GM10248 (cell line): ENCODE measurements around the gene SEMA6A.

ENCODE experiments used
- CTCF ChIA-PET: fragments of 300-600 bp; sonication (Branson Sonifier 250); formaldehyde crosslinking; extraction: SDS; loops from one replicate; lab custom pipeline; 2021; ENCODE audit warnings: antibody characterized with exemption; lab: Yijun Ruan, JAX
- POLR2A ChIA-PET: fragments of 350-650 bp; sonication (Branson Sonifier 250); formaldehyde crosslinking; extraction: SDS; loops from one replicate; lab custom pipeline; 2020; ENCODE audit warnings: antibody characterized with exemption; lab: Yijun Ruan, JAX
- DNase-seq: peaks from one replicate; pipeline ENCODE4 v3.0.0; 2012; ENCODE audit errors: extremely low spot score
- CTCF ChIP-seq: IDR thresholded peaks from 2 replicates; pipeline ENCODE4 v1.5.1; 2012; ENCODE audit warnings: mild to moderate bottlenecking, low read depth; ENCODE audit errors: extremely low read depth, missing control alignments, control extremely low read depth

Gene SEMA6A

GRCh38 chr5:116566251-116566650, 8.4 kb downstream of the SEMA6A start:
- no peak for DNase-seq
- TF ChIP-seq CTCF: no peak
- ChIA-PET CTCF (interaction anchor here (0.6 to 1.2 kb wide), 3 partner anchors 8 to 36 kb away, joined by 3 read pairs; no protein-coding TSS in a partner anchor), POLR2A (no interaction called here)

GRCh38 chr5:116564756-116565490, 9.7 kb downstream of the SEMA6A start:
- ChIA-PET CTCF (interaction anchor here (1.0 to 1.8 kb wide), 5 partner anchors 9 to 30 kb away, joined by 4 to 5 read pairs (median 4); partner anchors contain the start of gene SEMA6A), POLR2A (no interaction called here)

GRCh38 chr5:116564312-116564711, 10.3 kb downstream of the SEMA6A start:
- CTCF ChIA-PET: interaction anchor here (1.0 to 1.8 kb wide), 5 partner anchors 8 to 29 kb away, joined by 4 to 5 read pairs (median 4); partner anchors contain the start of gene SEMA6A
- POLR2A ChIA-PET: no interaction called here
- no peak for TF ChIP-seq CTCF
- DNase-seq: no peak

More at GRCh38 chr5:116564756-116565490, 9.7 kb downstream of the SEMA6A start:
- no peak for DNase-seq
- no peak for TF ChIP-seq CTCF

- ChIA-PET POLR2A (no interaction called here), CTCF (interaction anchor here (1.4 to 1.8 kb wide), 3 partner anchors 7 to 13 kb away, joined by 4 to 5 read pairs (median 4); no protein-coding TSS in a partner anchor)
- no peak for DNase-seq
- TF ChIP-seq CTCF: no peak
Measured at GRCh38 chr5:116563736-116564308, 10.8 kb downstream of the SEMA6A start.

- DNase-seq: no peak
- ChIA-PET POLR2A (no interaction called here), CTCF (no interaction called here)
- TF ChIP-seq CTCF: no peak
Measured at GRCh38 chr5:116562669-116563068, 12.0 kb downstream of the SEMA6A start.

GRCh38 chr5:116561658-116562057, 13.0 kb downstream of the SEMA6A start:
- POLR2A ChIA-PET: no interaction called here
- no peak for DNase-seq
- CTCF ChIA-PET: interaction anchor here (1.3 kb wide), 2 partner anchors 27 to 387 kb away, joined by 3 read pairs; no protein-coding TSS in a partner anchor
- TF ChIP-seq CTCF: no peak
